GM12878 (cell line): ENCODE results near the gene GTF2F2. TPM values are rescaled to one million over a fixed set of nuclear protein-coding genes. Genes with fewer than 3 reads are reported as not detected.

Experiments
- ATAC-seq: fragments of 200-7000 bp; cut with Tn5 transposase; 3 replicates; pipeline ENCODE4 v1.9.1; 2020; ENCODE audit warnings: mild to moderate bottlenecking, moderate library complexity
- BruUV-seq: library from RNA; stranded (reverse); fragments of 400-500 nt; replicated peaks from 2 replicates; lab custom pipeline; 2021; lab: Mats Ljungman, UMichigan
- CTCF ChIA-PET: fragments of 300-600 bp; sonication (Branson Sonifier 250); formaldehyde crosslinking; extraction: SDS; loops from one replicate; lab custom pipeline; 2021; ENCODE audit warnings: inconsistent platforms; lab: Yijun Ruan, JAX
- POLR2A ChIA-PET: fragments of 350-600 bp; formaldehyde crosslinking; extraction: SDS; loops from one replicate; lab custom pipeline; 2021; ENCODE audit warnings: inconsistent platforms; lab: Charles Lee
- RAD21 ChIA-PET: fragments of 300-600 bp; sonication (Branson Sonifier 250); formaldehyde crosslinking; loops from one replicate; lab custom pipeline; 2023; ENCODE audit warnings: antibody characterized with exemption; ENCODE audit not compliant: unreplicated experiment; lab: Charles Lee
- SMC1A ChIA-PET: fragments of 300-600 bp; sonication (Branson Sonifier 250); formaldehyde crosslinking; loops from one replicate; lab custom pipeline; 2023; ENCODE audit not compliant: unreplicated experiment, uncharacterized antibody; lab: Charles Lee
- DNase-seq: peaks from one replicate; pipeline ENCODE4 v3.0.0-alpha.2; 2011; ENCODE audit warnings: low read depth, low spot score
- FAIRE-seq: peaks from 3 replicates; lab custom pipeline; 2011; peaks lifted over from hg19 to GRCh38; lab: Jason Lieb, UNC
- H2AFZ ChIP-seq: 2 replicates; pipeline ENCODE4 v1.6.0; 2011; ENCODE audit warnings: low read depth, low read length, control low read depth; ENCODE audit not compliant: control insufficient read depth
- H3K27ac ChIP-seq: 2 replicates; pipeline ENCODE4 v1.5.1; 2011; ENCODE audit warnings: control low read depth; ENCODE audit not compliant: control insufficient read depth, insufficient read depth
- H3K27me3 ChIP-seq, 2 experiments: replicated peaks in 1 of 2; 2 replicates each; pipeline versions ENCODE4 v1.6.0 to v1.6.1; 2011; ENCODE audit warnings: low read length in 1 of 2; ENCODE audit not compliant: control insufficient read depth in 2 of 2, insufficient read depth in 2 of 2
- H3K36me3 ChIP-seq, 2 experiments: 2 replicates each; pipeline ENCODE4 v1.5.1; 2011; ENCODE audit warnings: low read length in 1 of 2; ENCODE audit not compliant: control insufficient read depth in 2 of 2, insufficient read depth in 2 of 2
- H3K4me1 ChIP-seq: 2 replicates; pipeline ENCODE4 v1.6.1; 2011; ENCODE audit warnings: mild to moderate bottlenecking, low read length, moderate library complexity, mixed read lengths; ENCODE audit not compliant: control insufficient read depth, insufficient read depth
- H3K4me2 ChIP-seq: 2 replicates; pipeline ENCODE4 v1.6.0; 2011; ENCODE audit warnings: control low read depth; ENCODE audit not compliant: control insufficient read depth, insufficient read depth
- H3K4me3 ChIP-seq: fragments of 200-600 bp; sonication (generic); 2 replicates; pipeline ENCODE4 v1.5.1; 2016
- H3K79me2 ChIP-seq: 2 replicates; pipeline ENCODE4 v1.6.0; 2011; ENCODE audit warnings: low read length; ENCODE audit not compliant: control insufficient read depth, insufficient read depth
- H3K9ac ChIP-seq: 2 replicates; pipeline ENCODE4 v1.8.0; 2011; ENCODE audit warnings: low read length, control low read depth, mixed read lengths; ENCODE audit not compliant: control insufficient read depth, insufficient read depth
- H3K9me3 ChIP-seq: replicated peaks from 3 replicates; pipeline ENCODE4 v1.5.1; 2011; ENCODE audit warnings: mild to moderate bottlenecking, low read length; ENCODE audit not compliant: control insufficient read depth, insufficient read depth
- H4K20me1 ChIP-seq: 2 replicates; pipeline ENCODE4 v1.6.0; 2011; ENCODE audit not compliant: control insufficient read depth, insufficient read depth
- DPF2 ChIP-seq: fragments of 450-650 bp; IDR thresholded peaks from 2 replicates; pipeline ENCODE4 v1.6.1; 2017; ENCODE audit warnings: mild to moderate bottlenecking
- FOS ChIP-seq: IDR thresholded peaks from 3 replicates; pipeline ENCODE4 v1.6.1; 2011; ENCODE audit warnings: borderline replicate concordance; ENCODE audit not compliant: insufficient read length; ENCODE audit errors: extremely low read depth
- NR2F1 ChIP-seq: fragments of 450-650 bp; conservative IDR thresholded peaks from 2 replicates; pipeline ENCODE4 v1.6.1; 2017; ENCODE audit warnings: mild to moderate bottlenecking
- SMC3 ChIP-seq: IDR thresholded peaks from 2 replicates; pipeline ENCODE4 v1.6.1; 2011; ENCODE audit warnings: low read length, improper control_type of control experiment, borderline replicate concordance
- SREBF1 ChIP-seq: IDR thresholded peaks from 2 replicates; pipeline ENCODE4 v1.6.1; 2012; ENCODE audit warnings: mild to moderate bottlenecking, low read length
- TAF1 ChIP-seq: IDR thresholded peaks from 2 replicates; pipeline ENCODE4 v1.6.1; 2011; ENCODE audit warnings: mild to moderate bottlenecking, low read depth, low read length, borderline replicate concordance
- WRNIP1 ChIP-seq: IDR thresholded peaks from 2 replicates; pipeline ENCODE4 v1.6.1; 2011; ENCODE audit warnings: low read depth, low read length, improper control_type of control experiment, borderline replicate concordance
- WGBS: methylation state at CpG from one replicate; pipeline ENCODE4 v1.1.6; 2016; ENCODE audit warnings: low lambda C conversion rate; ENCODE audit not compliant: insufficient replicate concordance, insufficient coverage; ENCODE audit errors: missing lambda C conversion rate; 5-methylcytosine and 5-hydroxymethylcytosine counted together
- in situ Hi-C: fragments of 300-500 bp; cut with MboI; formaldehyde crosslinking; loops from 9 replicates; pipeline ENCODE4 v1.14.3; 2018; ENCODE audit warnings: mixed read lengths
- intact Hi-C: fragments of 100-400 bp; cut with micrococcal nuclease; formaldehyde crosslinking; loops from one replicate; pipeline ENCODE4 v1.14.2; 2022; ENCODE audit not compliant: unreplicated experiment
- polyA plus RNA-seq, 11 experiments: library from polyadenylated mRNA; depleted of rRNA in 4 of 11; unstranded in 6 of 11; stranded (reverse) in 5 of 11; fragments of >200 nt; fragmentation: Nextera tagmentation in 4 of 11; fragmentation: Illumina TruSeq in 1 of 11; extraction: Ambion mirVana in 4 of 11; extraction: Trizol in 1 of 11; gene quantifications; 1 replicate in 1 of 11; 2 replicates in 10 of 11; pipeline versions ENCODE4 v1.2.1 to v1.2.3, GENCODE V29; 2011 to 2016; ENCODE audit warnings: inconsistent platforms in 2 of 11, missing spikeins in 2 of 11, low read depth in 1 of 11
- total RNA-seq, 4 experiments: library from RNA; depleted of rRNA in 3 of 4; stranded (reverse); fragments of >200 nt in 3 of 4; fragmentation: Illumina TruSeq in 1 of 4; extraction: Trizol in 1 of 4; gene quantifications; 2 replicates each; pipeline versions ENCODE4 v1.2.1 to v1.2.3, GENCODE V29; 2013 to 2021
- TF ChIP-seq, protein P1 (sequence below): IDR thresholded peaks from 2 replicates; pipeline ENCODE4 v1.6.1; 2012; ENCODE audit warnings: low read depth, low read length, improper control_type of control experiment
- TF ChIP-seq, protein P2 (sequence below): fragments of 450-650 bp; IDR thresholded peaks from 2 replicates; pipeline ENCODE4 v1.6.1; 2017; ENCODE audit warnings: mild to moderate bottlenecking, moderate library complexity
- TF ChIP-seq, protein P3 (sequence below): fragments of 450-650 bp; IDR thresholded peaks from 2 replicates; pipeline ENCODE4 v1.6.1; 2016; ENCODE audit warnings: mild to moderate bottlenecking

Gene GTF2F2
- total and polyA plus RNA-seq, 10 of the 15 experiments (the other 5 are each of a cell fraction or from before 2014, with no cell fraction given) = 14.5 to 30.8 (median 22.6) TPM

DNA sequence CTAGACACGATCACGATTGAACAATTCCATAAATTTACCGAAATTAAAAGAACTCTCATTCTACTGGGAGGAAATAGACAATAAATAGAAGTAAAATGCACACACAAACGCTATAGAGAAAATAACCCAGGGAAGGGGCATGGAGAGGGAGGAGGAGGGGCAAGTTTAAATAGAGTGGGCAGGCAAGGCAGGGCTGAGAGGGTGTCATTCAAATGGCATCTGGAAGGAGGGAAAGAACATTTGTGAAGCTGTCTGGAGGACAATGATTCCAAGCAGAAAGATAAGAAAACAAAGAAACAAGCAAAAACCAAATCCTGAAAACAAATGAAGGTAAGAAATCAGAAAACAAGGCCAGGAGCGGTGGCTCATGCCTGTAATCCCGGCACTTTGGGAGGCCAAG lies 45.6 kb upstream of the GTF2F2 start:
- ATAC-seq = no peak
- TF ChIP-seq, protein P1, sequence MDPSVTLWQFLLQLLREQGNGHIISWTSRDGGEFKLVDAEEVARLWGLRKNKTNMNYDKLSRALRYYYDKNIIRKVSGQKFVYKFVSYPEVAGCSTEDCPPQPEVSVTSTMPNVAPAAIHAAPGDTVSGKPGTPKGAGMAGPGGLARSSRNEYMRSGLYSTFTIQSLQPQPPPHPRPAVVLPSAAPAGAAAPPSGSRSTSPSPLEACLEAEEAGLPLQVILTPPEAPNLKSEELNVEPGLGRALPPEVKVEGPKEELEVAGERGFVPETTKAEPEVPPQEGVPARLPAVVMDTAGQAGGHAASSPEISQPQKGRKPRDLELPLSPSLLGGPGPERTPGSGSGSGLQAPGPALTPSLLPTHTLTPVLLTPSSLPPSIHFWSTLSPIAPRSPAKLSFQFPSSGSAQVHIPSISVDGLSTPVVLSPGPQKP = no peak
- no peak for TF ChIP-seq NR2F1
- no peak for TF ChIP-seq FOS
- TF ChIP-seq DPF2 = no peak
- TF ChIP-seq SREBF1 = no peak
- no peak for TF ChIP-seq SMC3
- no peak for TF ChIP-seq WRNIP1
- TF ChIP-seq TAF1 = no peak
- TF ChIP-seq, protein P2, sequence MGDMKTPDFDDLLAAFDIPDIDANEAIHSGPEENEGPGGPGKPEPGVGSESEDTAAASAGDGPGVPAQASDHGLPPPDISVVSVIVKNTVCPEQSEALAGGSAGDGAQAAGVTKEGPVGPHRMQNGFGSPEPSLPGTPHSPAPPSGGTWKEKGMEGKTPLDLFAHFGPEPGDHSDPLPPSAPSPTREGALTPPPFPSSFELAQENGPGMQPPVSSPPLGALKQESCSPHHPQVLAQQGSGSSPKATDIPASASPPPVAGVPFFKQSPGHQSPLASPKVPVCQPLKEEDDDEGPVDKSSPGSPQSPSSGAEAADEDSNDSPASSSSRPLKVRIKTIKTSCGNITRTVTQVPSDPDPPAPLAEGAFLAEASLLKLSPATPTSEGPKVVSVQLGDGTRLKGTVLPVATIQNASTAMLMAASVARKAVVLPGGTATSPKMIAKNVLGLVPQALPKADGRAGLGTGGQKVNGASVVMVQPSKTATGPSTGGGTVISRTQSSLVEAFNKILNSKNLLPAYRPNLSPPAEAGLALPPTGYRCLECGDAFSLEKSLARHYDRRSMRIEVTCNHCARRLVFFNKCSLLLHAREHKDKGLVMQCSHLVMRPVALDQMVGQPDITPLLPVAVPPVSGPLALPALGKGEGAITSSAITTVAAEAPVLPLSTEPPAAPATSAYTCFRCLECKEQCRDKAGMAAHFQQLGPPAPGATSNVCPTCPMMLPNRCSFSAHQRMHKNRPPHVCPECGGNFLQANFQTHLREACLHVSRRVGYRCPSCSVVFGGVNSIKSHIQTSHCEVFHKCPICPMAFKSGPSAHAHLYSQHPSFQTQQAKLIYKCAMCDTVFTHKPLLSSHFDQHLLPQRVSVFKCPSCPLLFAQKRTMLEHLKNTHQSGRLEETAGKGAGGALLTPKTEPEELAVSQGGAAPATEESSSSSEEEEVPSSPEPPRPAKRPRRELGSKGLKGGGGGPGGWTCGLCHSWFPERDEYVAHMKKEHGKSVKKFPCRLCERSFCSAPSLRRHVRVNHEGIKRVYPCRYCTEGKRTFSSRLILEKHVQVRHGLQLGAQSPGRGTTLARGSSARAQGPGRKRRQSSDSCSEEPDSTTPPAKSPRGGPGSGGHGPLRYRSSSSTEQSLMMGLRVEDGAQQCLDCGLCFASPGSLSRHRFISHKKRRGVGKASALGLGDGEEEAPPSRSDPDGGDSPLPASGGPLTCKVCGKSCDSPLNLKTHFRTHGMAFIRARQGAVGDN = no peak
- TF ChIP-seq, protein P3, sequence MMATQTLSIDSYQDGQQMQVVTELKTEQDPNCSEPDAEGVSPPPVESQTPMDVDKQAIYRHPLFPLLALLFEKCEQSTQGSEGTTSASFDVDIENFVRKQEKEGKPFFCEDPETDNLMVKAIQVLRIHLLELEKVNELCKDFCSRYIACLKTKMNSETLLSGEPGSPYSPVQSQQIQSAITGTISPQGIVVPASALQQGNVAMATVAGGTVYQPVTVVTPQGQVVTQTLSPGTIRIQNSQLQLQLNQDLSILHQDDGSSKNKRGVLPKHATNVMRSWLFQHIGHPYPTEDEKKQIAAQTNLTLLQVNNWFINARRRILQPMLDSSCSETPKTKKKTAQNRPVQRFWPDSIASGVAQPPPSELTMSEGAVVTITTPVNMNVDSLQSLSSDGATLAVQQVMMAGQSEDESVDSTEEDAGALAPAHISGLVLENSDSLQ = no peak
- Histone ChIP-seq H3K9ac (no peak overlapping the region), H3K36me3 (no peaks in the 10 kb centered on the region), H3K4me1 (no peaks in the 10 kb centered on the region), H3K27me3 (no peaks in the 10 kb centered on the region), H2AFZ (no peak overlapping the region), H3K4me3 (no peak overlapping the region), H3K27ac (no peak overlapping the region), H3K9me3 (no peaks in the 10 kb centered on the region), H3K4me2 (no peak overlapping the region), H3K79me2 (no peaks in the 10 kb centered on the region), H4K20me1 (no peaks in the 10 kb centered on the region)
- ChIA-PET SMC1A (no interaction called here), CTCF (interaction anchor here (0.6 to 0.7 kb wide), 2 partner anchors 30 to 317 kb away, joined by 3 read pairs; no protein-coding TSS in a partner anchor), POLR2A (no interaction called here), RAD21 (no interaction called here)
- 32% methylated on average over 6 of the region's 6 CpGs for WGBS
- intact Hi-C loops = no loop called here
- FAIRE-seq = no peak
- DNase-seq = no peak
- no TSS peak for BruUV-seq
- in situ Hi-C loops = no loop called here
